ENCODE results near the gene ADARB2.

The ADARB2 gene

GRCh38 chr10:1208366-1209311 is 528.7 kb downstream of the ADARB2 start:
- no peak overlapping the region for H3K4me3 ChIP-seq (ENCODE audit: low read depth, low read length)
- TF ChIP-seq CTCF (IDR thresholded peaks at IDR 0.05; ENCODE audit: low read depth, low read length): no peak
- H3K4me1 ChIP-seq: no peaks in the 10 kb centered on the region
- H3K36me3 ChIP-seq: no peaks in the 10 kb centered on the region
- no peaks in the 10 kb centered on the region for H3K27me3 ChIP-seq
- DNase-seq: no peak
- no peaks in the 10 kb centered on the region for H3K9me3 ChIP-seq

DNA sequence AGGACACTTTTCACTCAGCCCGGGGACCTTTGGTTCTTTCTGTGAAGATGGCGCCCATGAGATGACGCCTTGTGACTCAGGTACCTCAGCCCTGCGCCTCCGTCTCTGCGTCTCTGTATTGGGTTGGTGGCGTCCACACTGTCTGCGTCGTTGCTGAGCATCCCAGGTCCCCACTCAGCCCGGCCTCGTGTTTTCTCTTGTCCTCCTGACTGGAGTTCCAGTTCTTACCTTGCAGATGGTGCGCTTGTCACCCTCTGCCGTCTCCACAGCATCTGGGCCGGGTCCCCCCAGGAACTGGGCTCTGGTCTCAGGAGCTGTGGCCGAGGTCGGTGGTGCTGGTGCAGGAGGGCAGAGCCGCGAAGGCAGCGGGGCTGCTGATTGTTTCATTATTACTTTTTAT is 530.7 kb downstream of the ADARB2 start:
- H3K4me1 ChIP-seq: no peaks in the 10 kb centered on the region
- H3K27me3 ChIP-seq: no peaks in the 10 kb centered on the region
- no peak for DNase-seq
- no peak for TF ChIP-seq CTCF (IDR thresholded peaks at IDR 0.05; ENCODE audit: low read depth, low read length)
- H3K4me3 ChIP-seq (ENCODE audit: low read depth, low read length): no peak overlapping the region
- H3K36me3 ChIP-seq: no peaks in the 10 kb centered on the region
- H3K9me3 ChIP-seq: no peaks in the 10 kb centered on the region

DNA sequence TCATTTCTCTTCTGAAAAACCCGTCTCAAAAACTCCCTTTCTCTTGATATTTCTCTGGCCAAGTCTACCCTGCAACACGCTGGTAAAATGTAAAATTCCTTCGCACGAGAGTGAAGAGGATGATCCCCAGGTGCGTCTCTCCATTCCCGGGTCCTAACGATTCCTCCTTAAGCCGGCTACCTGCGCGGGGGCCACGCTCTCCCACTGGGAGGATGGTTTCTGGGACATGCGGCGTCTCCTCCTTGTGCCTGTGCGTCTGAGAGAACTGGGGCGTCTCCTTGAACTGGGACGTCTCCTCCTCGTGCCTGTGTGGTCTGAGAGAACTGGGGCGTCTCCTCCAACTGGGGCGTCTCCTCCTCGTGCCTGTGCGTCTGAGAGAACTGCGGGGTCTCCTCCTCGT is 531.2 kb downstream of the ADARB2 start:
- no peaks in the 10 kb centered on the region for H3K36me3 ChIP-seq
- H3K9me3 ChIP-seq: no peaks in the 10 kb centered on the region
- H3K4me3 ChIP-seq (ENCODE audit: low read depth, low read length): no peak overlapping the region
- DNase-seq: no peak
- no peak for TF ChIP-seq CTCF (IDR thresholded peaks at IDR 0.05; ENCODE audit: low read depth, low read length)
- no peaks in the 10 kb centered on the region for H3K27me3 ChIP-seq
- H3K4me1 ChIP-seq: no peaks in the 10 kb centered on the region

- TF ChIP-seq CTCF (IDR thresholded peaks at IDR 0.05; ENCODE audit: low read depth, low read length): no peak
- Histone ChIP-seq H3K36me3 (no peaks in the 10 kb centered on the region), H3K27me3 (no peaks in the 10 kb centered on the region), H3K9me3 (no peaks in the 10 kb centered on the region), H3K4me3 (ENCODE audit: low read depth, low read length) (no peak overlapping the region), H3K4me1 (no peaks in the 10 kb centered on the region)
- no peak for DNase-seq
Observed at GRCh38 chr10:1205450-1206030, 531.8 kb downstream of the ADARB2 start.

DNA sequence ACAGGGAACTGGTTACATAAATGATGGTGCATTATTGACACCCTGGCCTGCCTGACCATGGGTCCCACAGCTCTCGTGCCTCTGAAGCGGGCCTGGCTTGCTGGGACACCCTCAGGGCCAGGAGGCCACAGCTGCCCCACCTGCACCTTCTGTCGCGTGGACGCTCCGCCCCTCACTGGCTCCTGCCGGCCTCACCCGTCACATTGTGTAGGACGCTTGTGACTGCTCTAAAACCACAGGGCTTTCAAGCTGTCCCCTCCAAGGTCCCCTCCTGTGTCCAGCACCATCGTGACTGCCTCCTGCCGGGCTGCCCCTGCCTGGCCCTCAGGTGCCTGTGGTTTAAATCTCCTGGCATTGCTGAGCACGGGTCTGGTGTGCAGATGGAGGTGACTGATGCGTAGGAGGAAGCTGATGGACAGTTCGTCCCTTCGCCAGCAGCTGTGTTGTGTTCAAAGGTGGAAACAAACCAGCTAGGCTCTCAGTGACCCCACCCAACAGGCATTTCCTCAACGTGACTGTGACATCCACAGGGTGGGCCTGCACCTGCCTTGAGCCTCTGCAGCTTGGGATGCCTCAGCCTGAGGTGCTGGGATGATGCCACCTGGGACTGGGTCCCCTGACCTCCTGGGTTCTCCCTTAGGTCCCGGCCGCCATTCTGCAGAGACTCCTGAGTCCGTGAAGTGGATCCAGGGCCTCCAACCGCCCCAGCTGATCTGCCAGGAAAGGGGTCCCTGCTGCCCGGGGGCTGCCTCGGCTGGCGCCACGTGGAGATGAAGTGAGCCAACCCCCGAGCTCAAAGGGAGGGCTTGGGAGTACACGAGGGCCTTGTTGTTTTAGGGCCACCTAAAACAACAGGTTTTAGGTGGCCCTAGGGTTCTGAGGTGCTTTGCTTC is 532.6 kb downstream of the ADARB2 start:
- no peaks in the 10 kb centered on the region for H3K36me3 ChIP-seq
- TF ChIP-seq CTCF (IDR thresholded peaks at IDR 0.05; ENCODE audit: low read depth, low read length): no peak
- no peaks in the 10 kb centered on the region for H3K9me3 ChIP-seq
- no peaks in the 10 kb centered on the region for H3K27me3 ChIP-seq
- H3K4me1 ChIP-seq: no peaks in the 10 kb centered on the region
- H3K4me3 ChIP-seq (ENCODE audit: low read depth, low read length): no peak overlapping the region
- no peak for DNase-seq

Data from BE2C (cell line).